K562 (cell line): Measurements from ENCODE around the gene RNASEH2A. TPM values are rescaled to one million over a fixed set of nuclear protein-coding genes. Genes with fewer than 3 reads are reported as not detected.

ENCODE experiments used
- BRCA1 ChIP-seq, 2 experiments: fragments of 450-650 bp in 1 of 2; sonication (generic) in 1 of 2; formaldehyde crosslinking in 1 of 2; IDR thresholded peaks; 2 replicates each; pipeline versions ENCODE4 v1.5.0 to v1.6.1; 2017 to 2020; ENCODE audit warnings: mild to moderate bottlenecking in 1 of 2, missing genetic modification reagents in 1 of 2
- CEBPG ChIP-seq, 3 experiments: fragments of 200-800 bp in 1 of 3; sonication (Bioruptor generic) in 1 of 3; sonication (generic) in 1 of 3; formaldehyde crosslinking in 1 of 3; IDR thresholded peaks in 2 of 3; conservative IDR thresholded peaks in 1 of 3; 2 replicates each; pipeline versions ENCODE4 v1.6.1 to v1.8.0; 2016 to 2022; ENCODE audit warnings: missing compliant biosample characterization in 2 of 3, missing genetic modification characterization in 2 of 3, mild to moderate bottlenecking in 1 of 3, missing genetic modification reagents in 1 of 3
- EP300 ChIP-seq: IDR thresholded peaks from 2 replicates; pipeline ENCODE4 v1.6.1; 2012; ENCODE audit warnings: low read length, improper control_type of control experiment
- HMG20A ChIP-seq: fragments of 450-650 bp; formaldehyde crosslinking; conservative IDR thresholded peaks from 2 replicates; pipeline ENCODE4 v1.4.0; 2020; ENCODE audit warnings: mild to moderate bottlenecking, mixed read lengths
- MTA2 ChIP-seq: fragments of 450-650 bp; IDR thresholded peaks from 2 replicates; pipeline ENCODE4 v1.6.1; 2016; ENCODE audit warnings: low read depth
- NCOA2 ChIP-seq, 2 experiments: fragments of 450-650 bp; IDR thresholded peaks; 2 replicates each; pipeline ENCODE4 v1.6.1; 2018; ENCODE audit warnings: mild to moderate bottlenecking in 2 of 2, moderate library complexity in 1 of 2; ENCODE audit not compliant: partially characterized antibody in 2 of 2
- NFRKB ChIP-seq: fragments of 450-650 bp; IDR thresholded peaks from 2 replicates; pipeline ENCODE4 v1.6.1; 2016; ENCODE audit warnings: low read depth
- PHF8 ChIP-seq: fragments of 200-600 bp; sonication (generic); IDR thresholded peaks from 2 replicates; pipeline ENCODE4 v1.6.1; 2012; ENCODE audit warnings: mixed run types, mild to moderate bottlenecking, inconsistent platforms, low read length, moderate library complexity, borderline replicate concordance
- POU5F1 ChIP-seq: fragments of 150-350 bp; IDR thresholded peaks from 2 replicates; pipeline ENCODE4 v1.6.1; 2014; ENCODE audit warnings: borderline replicate concordance, low read length, low read depth, mild to moderate bottlenecking; ENCODE audit not compliant: partially characterized antibody
- SLC30A9 ChIP-seq: fragments of 250-450 bp; sonication (Bioruptor Pico); IDR thresholded peaks from 2 replicates; pipeline ENCODE4 v1.8.0; 2022; ENCODE audit warnings: mild to moderate bottlenecking, moderate library complexity
- SMARCE1 ChIP-seq: fragments of 450-650 bp; IDR thresholded peaks from 2 replicates; pipeline ENCODE4 v1.7.1; 2016; ENCODE audit warnings: mild to moderate bottlenecking
- SRSF9 ChIP-seq: fragments of 200-400 bp; formaldehyde crosslinking; IDR thresholded peaks from 2 replicates; pipeline ENCODE4 v1.6.1; 2017; ENCODE audit warnings: low read depth, low read length, borderline replicate concordance
- UBTF ChIP-seq, 2 experiments: IDR thresholded peaks; 2 replicates each; pipeline ENCODE4 v1.6.1; 2012; ENCODE audit warnings: improper control_type of control experiment in 2 of 2, low read depth in 2 of 2, low read length in 2 of 2, borderline replicate concordance in 1 of 2
- ZBTB11 ChIP-seq, 3 experiments: fragments of 200-800 bp in 1 of 3; fragments of 250-450 bp in 1 of 3; fragments of 450-650 bp in 1 of 3; sonication (Bioruptor Pico) in 1 of 3; sonication (Bioruptor generic) in 1 of 3; formaldehyde crosslinking in 1 of 3; IDR thresholded peaks; 2 replicates each; pipeline versions ENCODE4 v1.6.1 to v1.8.0; 2016 to 2022; ENCODE audit warnings: mild to moderate bottlenecking in 2 of 3, missing genetic modification characterization in 2 of 3, missing compliant biosample characterization in 1 of 3, moderate library complexity in 1 of 3
- ZBTB7A ChIP-seq: IDR thresholded peaks from 2 replicates; pipeline ENCODE4 v1.6.1; 2011; ENCODE audit warnings: low read depth, mild to moderate bottlenecking, low read length, moderate library complexity, borderline replicate concordance; ENCODE audit not compliant: control insufficient read depth
- ZNF175 ChIP-seq: fragments of 200-800 bp; sonication (Bioruptor generic); IDR thresholded peaks from 2 replicates; pipeline ENCODE4 v1.6.1; 2016; ENCODE audit warnings: low read depth, mild to moderate bottlenecking, missing genetic modification characterization, missing compliant biosample characterization
- ZNF586 ChIP-seq: fragments of 450-650 bp; formaldehyde crosslinking; conservative IDR thresholded peaks from 2 replicates; pipeline ENCODE4 v1.4.0; 2020; ENCODE audit warnings: mild to moderate bottlenecking, moderate library complexity
- ZNF79 ChIP-seq: fragments of 250-450 bp; sonication (Bioruptor Pico); IDR thresholded peaks from 2 replicates; pipeline ENCODE4 v1.4.0; 2020; ENCODE audit warnings: low read depth, mild to moderate bottlenecking, moderate library complexity
- polyA plus RNA-seq, 8 experiments: library from polyadenylated mRNA; depleted of rRNA in 4 of 8; stranded (reverse) in 5 of 8; unstranded in 3 of 8; fragments of >200 nt; fragmentation: Nextera tagmentation in 2 of 8; fragmentation: Illumina TruSeq in 1 of 8; extraction: Ambion mirVana in 2 of 8; extraction: Trizol in 1 of 8; gene quantifications; 2 replicates each; pipeline versions ENCODE4 v1.2.1 to v1.2.3, GENCODE V29; 2011 to 2014; ENCODE audit warnings: inconsistent platforms in 1 of 8, missing spikeins in 1 of 8
- total RNA-seq, 7 experiments: library from RNA; depleted of rRNA in 6 of 7; stranded (reverse); fragments of >200 nt in 6 of 7; fragmentation: Illumina TruSeq in 2 of 7; extraction: Trizol in 2 of 7; gene quantifications; 2 replicates each; pipeline versions ENCODE4 v1.2.1 to v1.2.3, GENCODE V29; 2011 to 2021; ENCODE audit warnings: low replicate concordance in 1 of 7

RNASEH2A gene
- total and polyA plus RNA-seq, 9 of the 15 experiments (the other 6 are each of a cell fraction or from before 2014, with no cell fraction given) = 22.3 to 78.0 (median 61.7) TPM

- 0 out of 4 replicates have a peak, but pooled peaks of 1 of the 2 experiments have one; percentile 49 for TF ChIP-seq UBTF (IDR thresholded peaks at IDR 0.05; ENCODE audit: borderline replicate concordance in 1 of 2, low read depth in 2 of 2, low read length in 2 of 2)
- no peak for TF ChIP-seq MTA2
- no peak for TF ChIP-seq SLC30A9 (CRISPR knock-in tag)
- TF ChIP-seq SRSF9 = no peak
- TF ChIP-seq CEBPG (CRISPR knock-in tag; IDR thresholded peaks at IDR 0.05) = no peak
- no peak for TF ChIP-seq CEBPG (tag; conservative IDR thresholded peaks at IDR 0.05 in 1 of 2, IDR thresholded peaks at IDR 0.05 in 1 of 2)
- no peak for TF ChIP-seq ZNF586 (CRISPR knock-in tag)
- no peak for TF ChIP-seq NFRKB
- TF ChIP-seq EP300 = no peak
- TF ChIP-seq HMG20A (CRISPR knock-in tag) = no peak
- TF ChIP-seq POU5F1 = no peak
- TF ChIP-seq ZNF79 (CRISPR knock-in tag) = no peak
- TF ChIP-seq NCOA2 (IDR thresholded peaks at IDR 0.05; ENCODE audit: partially characterized antibody in 2 of 2) = no peak
- TF ChIP-seq ZNF175 (CRISPR knock-in tag) = no peak
- TF ChIP-seq ZBTB11 (CRISPR knock-in tag; IDR thresholded peaks at IDR 0.05) = no peak
- no peak for TF ChIP-seq BRCA1 (IDR thresholded peaks at IDR 0.05)
- no peak for TF ChIP-seq BRCA1 (CRISPR knock-in tag; IDR thresholded peaks at IDR 0.05)
- TF ChIP-seq PHF8 = no peak
- peak; percentile 63; the same call in 1 of the 2 replicates for TF ChIP-seq ZBTB7A
- TF ChIP-seq SMARCE1 = no peak
Measured at GRCh38 chr19:12796146-12797071, 10.0 kb upstream of the RNASEH2A start (continued).
